Amniotic epithelial cell (primary cell): Measurements from ENCODE around the gene SNX25.
"Not testable (repeated sequence)": the region's sequence is repeated elsewhere in the genome, so short reads cannot be mapped to it uniquely, and the experiment has no call there.

ENCODE experiments used
- DNase-seq: peaks from one replicate; pipeline ENCODE4 v3.0.0-alpha.2; 2010; ENCODE audit warnings: low read depth

The SNX25 gene

DNA sequence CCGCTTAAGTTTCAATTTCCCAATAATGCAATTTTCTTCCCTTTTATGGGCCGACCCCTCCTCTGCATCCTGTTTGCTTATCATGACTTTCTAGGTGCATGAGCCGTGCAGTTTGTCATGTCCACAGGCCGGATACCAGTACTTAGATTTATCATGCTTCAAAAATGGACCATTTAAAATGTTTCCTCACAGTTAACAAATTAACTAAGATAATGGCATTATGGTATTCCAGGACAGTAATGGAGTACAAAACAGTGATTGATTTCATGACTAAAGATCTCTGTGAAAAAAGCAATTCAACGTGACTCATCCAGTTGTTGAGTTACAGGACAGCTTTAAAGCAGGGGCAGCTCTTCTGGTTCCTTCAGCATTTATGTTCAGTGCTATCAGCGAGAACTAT is 23.0 kb downstream of the SNX25 start:
- DNase-seq: peak; percentile 81

- DNase-seq: no peak
These were observed 25.9 kb downstream of the SNX25 start for GRCh38 chr4:185235119-185235842.

DNA sequence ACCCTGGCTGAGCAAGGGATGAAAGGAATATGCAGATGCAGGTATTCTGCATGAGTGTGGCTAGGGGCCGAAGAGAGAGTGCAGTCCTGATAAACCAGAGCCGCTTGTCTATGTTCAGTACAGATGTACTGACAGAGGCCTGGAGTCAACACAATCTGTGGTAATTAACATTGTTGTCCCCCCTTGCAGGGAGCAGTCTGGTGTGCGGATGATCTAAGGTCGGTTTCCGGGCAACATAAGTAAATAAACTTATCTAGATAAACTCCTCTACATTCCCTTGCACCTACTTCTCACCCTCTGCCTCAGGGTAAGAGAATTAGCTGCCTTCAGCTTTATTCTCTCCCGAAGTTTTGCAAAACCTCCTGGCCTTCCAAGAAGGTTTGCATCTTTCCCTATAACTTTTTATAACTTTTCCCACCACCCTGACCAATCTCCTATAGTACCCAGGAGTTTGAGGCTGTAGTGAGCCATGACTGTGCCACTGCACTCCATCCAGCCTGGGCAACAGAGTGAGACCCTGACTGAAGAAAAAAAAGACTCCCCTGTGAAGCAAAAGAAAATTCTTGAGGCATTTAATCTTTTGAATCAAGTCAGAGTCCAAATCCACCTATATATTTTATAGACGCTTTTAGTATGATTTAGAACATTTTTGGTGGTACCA is 26.6 kb downstream of the SNX25 start:
- DNase-seq: peak; percentile 95

DNA sequence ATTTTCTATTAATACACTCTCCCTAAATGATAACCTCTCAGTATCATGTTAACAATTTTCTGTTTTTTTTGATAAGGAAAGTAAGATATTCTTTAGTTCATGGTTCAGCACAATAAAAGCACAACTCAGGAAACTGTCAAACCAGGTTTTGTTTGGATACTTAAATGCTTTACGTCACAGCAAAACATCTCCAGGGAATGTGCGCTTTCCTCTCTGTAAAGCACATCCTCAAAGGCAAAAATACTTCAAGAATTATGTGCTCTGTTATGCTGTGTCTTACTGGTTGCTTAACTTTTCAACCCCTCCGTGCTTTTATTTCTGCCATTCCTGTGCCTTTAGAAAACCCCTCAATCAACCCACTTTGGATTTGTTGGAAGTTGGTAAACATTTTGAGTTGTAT is 27.8 kb downstream of the SNX25 start:
- DNase-seq: peak; percentile 77

- DNase-seq: peak; percentile 83
These were observed 28.9 kb downstream of the SNX25 start for GRCh38 chr4:185238215-185238681.

DNA sequence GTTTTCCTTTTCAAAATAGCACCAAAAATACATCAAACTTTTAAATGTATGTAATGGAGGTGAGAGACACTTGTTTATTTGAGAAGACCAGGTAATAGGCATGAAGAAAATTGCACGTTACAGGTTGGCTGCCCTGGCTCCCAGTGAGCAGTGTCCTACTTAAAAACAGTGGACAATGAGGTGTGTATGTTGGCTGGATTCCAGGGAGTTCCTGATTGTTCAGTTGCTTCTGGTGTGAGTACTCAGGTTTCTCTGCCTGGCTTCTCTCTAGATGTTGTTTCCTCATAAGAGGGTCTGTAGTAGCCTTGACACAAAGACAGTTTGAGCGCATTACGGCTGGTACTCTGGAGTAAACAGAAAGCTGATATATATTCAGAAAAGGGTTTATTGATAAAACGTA is 29.4 kb downstream of the SNX25 start:
- no peak for DNase-seq

GRCh38 chr4:185240486-185240885 is 31.1 kb downstream of the SNX25 start:
- DNase-seq: not testable (repeated sequence)

- peak; percentile 73 for DNase-seq
These were observed 33.5 kb downstream of the SNX25 start for GRCh38 chr4:185242749-185243533.

DNA sequence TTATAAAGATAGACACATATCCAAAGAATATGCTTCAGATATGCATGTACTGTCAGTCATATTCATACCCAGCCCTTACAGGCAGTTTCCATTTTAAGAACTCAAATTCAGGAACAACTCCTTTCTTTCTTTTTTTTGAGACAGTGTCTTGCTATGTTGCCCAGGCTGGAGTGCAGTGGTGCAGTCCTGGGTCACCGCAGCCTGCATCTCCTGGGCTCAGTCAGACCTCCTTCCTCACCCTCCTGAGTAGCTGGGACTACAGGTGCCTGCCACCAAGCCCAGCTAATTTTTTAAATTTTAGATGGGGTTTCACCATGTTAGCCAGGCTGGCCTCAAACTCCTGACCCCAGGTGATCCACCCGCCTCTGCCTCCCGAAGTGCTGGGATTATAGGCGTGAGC is 34.5 kb downstream of the SNX25 start:
- no peak for DNase-seq

DNA sequence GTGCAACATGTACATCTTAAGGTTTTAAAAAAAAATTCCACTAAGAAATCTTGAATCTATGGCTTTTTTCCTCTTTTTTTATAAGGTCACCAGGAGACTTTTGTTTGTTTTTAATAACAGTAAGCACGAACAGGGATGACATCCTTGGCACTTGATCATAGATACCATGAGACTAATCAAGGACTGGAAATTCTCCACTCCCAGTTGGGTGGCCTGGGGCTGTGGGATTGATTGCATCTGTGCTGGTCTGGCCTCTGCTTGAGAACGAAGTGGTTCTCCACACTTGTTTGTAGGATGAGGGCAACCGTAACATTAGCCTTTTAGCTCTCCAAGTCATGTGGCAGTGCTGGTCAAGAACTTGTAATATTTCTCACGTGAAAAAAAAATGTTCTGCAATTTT is 35.4 kb downstream of the SNX25 start:
- no peak for DNase-seq

- no peak for DNase-seq
These were observed 37.1 kb downstream of the SNX25 start for GRCh38 chr4:185246453-185246852.

- peak; percentile 49 for DNase-seq
These were observed 37.8 kb downstream of the SNX25 start for GRCh38 chr4:185247151-185247550.

DNA sequence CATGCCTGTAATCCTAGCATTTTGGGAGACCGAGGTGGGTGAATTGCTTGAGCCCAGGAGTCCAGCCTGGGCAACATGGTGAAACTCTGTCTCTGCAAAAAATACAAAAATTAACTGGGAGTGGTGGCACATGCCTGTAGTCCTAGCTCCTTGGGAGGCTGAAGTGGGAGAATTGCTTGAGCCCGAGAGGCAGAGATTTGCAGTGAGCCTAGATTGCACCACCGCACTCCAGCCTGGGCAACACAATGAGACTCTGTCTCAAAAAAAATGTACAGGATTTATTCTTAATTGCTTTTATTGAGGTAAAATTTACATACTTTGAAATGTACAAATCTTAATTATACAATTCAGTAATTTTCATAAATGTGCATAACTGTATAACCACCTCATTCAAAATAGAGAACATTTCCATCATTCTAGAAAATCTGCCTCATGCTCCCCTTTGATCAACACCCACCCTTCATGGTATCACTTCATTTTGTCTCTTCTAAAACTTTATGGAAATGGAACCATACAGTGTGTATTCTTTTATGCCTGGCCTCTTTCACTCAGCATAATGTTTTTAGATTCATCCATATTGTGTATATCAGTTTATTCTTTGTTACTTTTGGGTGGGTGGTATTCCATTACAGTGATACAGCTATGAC is 39.1 kb downstream of the SNX25 start:
- no peak for DNase-seq

DNA sequence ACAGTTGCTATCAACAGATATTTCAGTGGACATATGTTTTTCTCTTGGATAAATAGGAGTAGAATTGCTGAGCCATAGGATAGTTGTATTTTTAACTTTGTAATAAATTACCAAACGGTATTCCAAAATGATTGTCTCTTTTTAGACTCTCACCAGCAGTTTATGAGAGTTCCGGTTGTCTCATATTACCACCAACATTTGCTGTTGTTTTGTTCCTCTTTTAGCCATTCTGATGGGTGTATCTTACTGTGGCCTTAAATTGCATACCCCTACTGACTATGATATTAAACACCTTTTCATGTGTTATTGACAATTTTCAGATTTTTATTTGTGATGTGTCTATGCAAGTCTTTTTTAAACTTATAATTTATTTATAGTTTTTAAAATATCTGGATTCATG is 39.7 kb downstream of the SNX25 start:
- no peak for DNase-seq

DNA sequence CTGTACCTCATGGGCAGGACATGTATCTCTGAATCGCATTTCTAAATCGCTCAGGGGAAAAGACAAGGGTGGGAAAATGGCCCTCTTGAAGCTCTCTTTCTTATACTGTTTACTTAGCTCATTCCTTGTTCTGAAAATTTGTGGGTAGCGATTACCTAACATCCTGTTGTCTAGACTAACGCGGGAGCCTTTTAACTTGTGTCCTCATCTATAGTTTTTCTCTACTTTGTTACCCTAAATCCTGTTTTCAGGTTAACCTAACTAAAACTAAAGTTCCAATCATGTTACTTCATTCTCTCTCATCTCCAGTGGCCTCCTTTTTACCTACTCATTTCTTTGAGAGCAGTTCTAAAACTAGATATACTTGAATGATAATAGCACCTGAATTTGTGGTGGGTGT is 45.0 kb downstream of the SNX25 start:
- DNase-seq: peak; percentile 76

GRCh38 chr4:185255868-185256267 is 46.5 kb downstream of the SNX25 start:
- DNase-seq: no peak

GRCh38 chr4:185256446-185256845 is 47.0 kb downstream of the SNX25 start:
- DNase-seq: peak; percentile 80

DNA sequence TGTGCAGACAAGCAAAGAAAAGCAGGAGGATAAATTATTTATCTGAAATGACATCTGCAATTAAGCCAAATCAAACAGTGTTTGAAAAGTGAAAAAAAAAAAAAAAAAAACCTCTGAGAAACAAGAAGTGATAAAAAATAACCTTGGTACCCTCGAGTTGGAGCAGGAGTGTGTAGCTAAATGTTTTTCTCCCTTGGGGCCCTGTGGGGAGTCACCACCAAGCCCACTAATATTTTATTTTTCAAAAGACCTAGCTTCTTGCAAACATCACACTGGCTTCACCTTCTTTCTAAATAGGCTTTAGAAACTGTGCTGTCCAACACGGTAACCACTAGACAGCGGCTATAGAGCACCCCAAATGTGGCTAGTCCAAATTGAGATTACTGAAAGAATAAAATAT is 47.7 kb downstream of the SNX25 start:
- DNase-seq: no peak

GRCh38 chr4:185257694-185258093 is 48.3 kb downstream of the SNX25 start:
- no peak for DNase-seq

GRCh38 chr4:185258741-185259140 is 49.3 kb downstream of the SNX25 start:
- DNase-seq: peak; percentile 85

DNA sequence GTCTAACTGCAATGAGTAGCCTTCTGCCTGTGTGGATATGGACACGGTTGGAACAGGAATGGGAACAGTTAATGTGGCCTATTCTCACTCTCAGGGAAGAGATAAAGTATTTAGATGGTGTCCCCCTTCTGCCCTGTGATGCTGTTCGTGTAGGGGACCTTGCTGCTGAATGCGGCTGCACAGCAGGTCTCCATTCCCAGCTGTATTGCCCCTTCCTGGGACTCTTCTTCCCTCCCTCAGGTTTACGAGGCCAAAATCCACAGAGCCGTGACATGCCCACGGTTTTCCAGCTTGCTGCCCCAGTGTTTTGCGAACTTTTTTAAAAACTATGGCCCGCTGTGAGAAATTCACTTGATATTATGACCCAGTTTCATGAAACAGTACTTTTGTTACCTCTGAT is 50.3 kb downstream of the SNX25 start:
- DNase-seq: no peak

DNA sequence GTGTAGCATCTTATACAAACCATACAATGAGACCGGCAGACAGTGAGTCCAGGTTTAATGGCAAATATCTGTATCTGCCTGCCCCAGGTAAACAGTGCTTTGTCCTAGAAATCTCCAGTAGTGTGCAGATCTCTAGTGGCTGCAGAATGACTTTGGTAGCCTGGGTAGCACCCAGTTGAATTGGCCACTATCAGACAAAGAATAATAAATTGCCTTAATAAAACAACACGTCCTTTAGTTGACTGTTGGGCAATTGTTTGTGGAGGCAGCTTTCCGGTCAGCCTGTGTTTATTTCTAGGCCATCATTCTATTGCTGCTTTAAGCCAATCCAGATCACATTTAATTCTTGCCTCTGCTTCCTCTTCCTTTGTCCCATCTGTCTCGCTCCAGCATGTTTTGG is 52.5 kb downstream of the SNX25 start:
- no peak for DNase-seq
